Measurements from ENCODE around the gene PRRC2A. TPM values are rescaled to one million over a fixed set of nuclear protein-coding genes. Genes with fewer than 3 reads are reported as not detected.
A peak's percentile ranks its signal among the peaks of the same experiment; 100 is the strongest.

The PRRC2A gene
- total and polyA plus RNA-seq, 11 donors, result 75.1 to 119 (median 97.4) TPM

DNA sequence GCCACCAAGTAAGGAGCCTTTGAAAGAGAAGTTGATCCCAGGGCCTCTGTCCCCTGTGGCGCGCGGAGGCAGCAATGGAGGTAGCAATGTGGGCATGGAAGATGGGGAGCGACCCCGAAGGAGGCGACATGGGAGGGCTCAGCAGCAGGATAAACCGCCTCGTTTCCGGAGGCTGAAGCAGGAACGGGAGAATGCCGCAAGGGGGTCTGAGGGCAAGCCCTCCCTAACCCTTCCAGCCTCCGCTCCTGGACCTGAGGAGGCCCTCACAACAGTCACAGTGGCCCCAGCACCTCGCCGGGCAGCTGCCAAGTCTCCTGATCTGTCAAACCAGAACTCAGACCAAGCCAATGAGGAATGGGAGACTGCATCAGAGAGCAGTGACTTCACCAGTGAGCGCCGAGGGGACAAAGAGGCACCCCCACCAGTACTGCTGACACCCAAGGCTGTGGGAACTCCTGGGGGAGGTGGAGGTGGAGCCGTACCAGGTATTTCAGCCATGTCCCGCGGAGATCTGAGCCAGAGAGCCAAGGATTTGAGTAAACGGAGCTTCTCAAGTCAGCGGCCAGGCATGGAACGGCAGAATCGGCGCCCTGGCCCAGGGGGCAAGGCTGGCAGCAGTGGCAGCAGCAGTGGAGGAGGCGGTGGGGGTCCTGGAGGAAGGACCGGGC, 11.9 kb downstream of the PRRC2A start:
- ATAC-seq, result peak in 3 of 4 donors; percentile 2 to 3 (median 3)
- H3K4me1 ChIP-seq, result peaks cover 0 to 4% (median 0%) of the 10 kb centered on the region in 12 donors
- intact Hi-C loops (cut with DNase I), result no loop called here
- peaks cover 2 to 100% (median 100%) of the 10 kb centered on the region in 9 donors for H3K36me3 ChIP-seq
- 91 to 92% (median 91%) methylated on average over 26 of the region's 26 CpGs for WGBS, 4 donors
- DNase-seq, result no peak
- H3K27me3 ChIP-seq, result no peaks in the 10 kb centered on the region
- TF ChIP-seq, protein P1, sequence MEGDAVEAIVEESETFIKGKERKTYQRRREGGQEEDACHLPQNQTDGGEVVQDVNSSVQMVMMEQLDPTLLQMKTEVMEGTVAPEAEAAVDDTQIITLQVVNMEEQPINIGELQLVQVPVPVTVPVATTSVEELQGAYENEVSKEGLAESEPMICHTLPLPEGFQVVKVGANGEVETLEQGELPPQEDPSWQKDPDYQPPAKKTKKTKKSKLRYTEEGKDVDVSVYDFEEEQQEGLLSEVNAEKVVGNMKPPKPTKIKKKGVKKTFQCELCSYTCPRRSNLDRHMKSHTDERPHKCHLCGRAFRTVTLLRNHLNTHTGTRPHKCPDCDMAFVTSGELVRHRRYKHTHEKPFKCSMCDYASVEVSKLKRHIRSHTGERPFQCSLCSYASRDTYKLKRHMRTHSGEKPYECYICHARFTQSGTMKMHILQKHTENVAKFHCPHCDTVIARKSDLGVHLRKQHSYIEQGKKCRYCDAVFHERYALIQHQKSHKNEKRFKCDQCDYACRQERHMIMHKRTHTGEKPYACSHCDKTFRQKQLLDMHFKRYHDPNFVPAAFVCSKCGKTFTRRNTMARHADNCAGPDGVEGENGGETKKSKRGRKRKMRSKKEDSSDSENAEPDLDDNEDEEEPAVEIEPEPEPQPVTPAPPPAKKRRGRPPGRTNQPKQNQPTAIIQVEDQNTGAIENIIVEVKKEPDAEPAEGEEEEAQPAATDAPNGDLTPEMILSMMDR (IDR thresholded peaks at IDR 0.05), result no peak
- no peak for TF ChIP-seq POLR2A (IDR thresholded peaks at IDR 0.05)
- H3K9me3 ChIP-seq, result no peaks in the 10 kb centered on the region
- H3K27ac ChIP-seq, result peak overlapping the region in 1 of 12 donors; percentile 11
- no peak overlapping the region for H3K4me3 ChIP-seq

DNA sequence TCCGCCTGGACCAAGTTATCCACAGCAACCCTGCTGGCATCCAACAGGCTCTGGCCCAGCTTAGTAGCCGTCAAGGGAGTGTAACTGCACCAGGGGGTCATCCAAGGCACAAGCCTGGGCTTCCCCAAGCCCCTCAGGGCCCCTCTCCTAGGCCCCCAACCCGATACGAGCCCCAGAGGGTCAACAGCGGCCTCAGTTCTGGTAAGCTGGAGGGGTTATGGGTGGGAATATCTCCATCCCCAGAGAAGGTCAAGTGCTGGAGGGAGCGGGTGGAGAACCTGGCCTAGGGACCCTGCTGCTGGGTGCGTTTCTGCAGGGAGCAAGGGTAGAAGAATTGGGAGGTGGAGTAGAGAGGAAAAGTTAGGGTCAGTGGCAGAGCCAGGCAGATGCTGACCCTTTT, 12.9 kb downstream of the PRRC2A start:
- peaks cover 0 to 4% (median 0%) of the 10 kb centered on the region in 12 donors for H3K4me1 ChIP-seq
- no peak for DNase-seq
- no peak overlapping the region for H3K4me3 ChIP-seq
- peak overlapping the region in 1 of 12 donors; percentile 17 for H3K27ac ChIP-seq
- ATAC-seq, result no peak
- intact Hi-C loops (cut with DNase I), result no loop called here
- H3K27me3 ChIP-seq, result no peaks in the 10 kb centered on the region
- no peak for TF ChIP-seq POLR2A (IDR thresholded peaks at IDR 0.05)
- TF ChIP-seq, protein P1 (IDR thresholded peaks at IDR 0.05), result no peak
- H3K9me3 ChIP-seq, result no peaks in the 10 kb centered on the region
- WGBS, 4 donors, result 80 to 88% (median 84%) methylated on average over 7 of the region's 7 CpGs
- H3K36me3 ChIP-seq, result peaks cover 2 to 100% (median 100%) of the 10 kb centered on the region in 9 donors

DNA sequence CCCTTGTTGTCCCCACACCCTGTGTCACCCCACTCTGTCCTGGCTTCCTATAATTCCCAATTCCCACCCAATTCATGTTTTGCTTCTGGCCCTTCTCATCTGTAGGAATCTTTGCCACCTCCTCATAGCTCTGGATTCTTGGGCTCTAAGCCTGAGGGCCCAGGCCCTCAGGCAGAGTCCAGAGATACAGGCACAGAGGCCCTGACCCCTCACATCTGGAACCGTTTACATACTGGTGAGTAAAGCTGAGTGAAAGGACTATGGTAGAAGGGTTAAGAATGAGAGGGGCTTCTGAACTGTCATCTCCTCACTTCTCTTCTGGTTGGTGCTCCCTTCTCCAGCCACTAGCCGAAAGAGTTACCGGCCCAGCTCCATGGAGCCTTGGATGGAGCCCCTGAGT, 13.6 kb downstream of the PRRC2A start:
- ATAC-seq (no peak), DNase-seq (no peak)
- no peak for TF ChIP-seq POLR2A (IDR thresholded peaks at IDR 0.05)
- TF ChIP-seq, protein P1 (IDR thresholded peaks at IDR 0.05), result no peak
- H3K4me3 ChIP-seq, result no peak overlapping the region
- no peak overlapping the region for H3K27ac ChIP-seq
- WGBS, 4 donors, result 86 to 93% (median 89%) methylated on average over 3 of the region's 3 CpGs
- H3K27me3 ChIP-seq, result no peaks in the 10 kb centered on the region
- peaks cover 2 to 100% (median 100%) of the 10 kb centered on the region in 9 donors for H3K36me3 ChIP-seq
- peaks cover 0 to 4% (median 0%) of the 10 kb centered on the region in 12 donors for H3K4me1 ChIP-seq
- no peaks in the 10 kb centered on the region for H3K9me3 ChIP-seq
- intact Hi-C loops (cut with DNase I), result no loop called here

DNA sequence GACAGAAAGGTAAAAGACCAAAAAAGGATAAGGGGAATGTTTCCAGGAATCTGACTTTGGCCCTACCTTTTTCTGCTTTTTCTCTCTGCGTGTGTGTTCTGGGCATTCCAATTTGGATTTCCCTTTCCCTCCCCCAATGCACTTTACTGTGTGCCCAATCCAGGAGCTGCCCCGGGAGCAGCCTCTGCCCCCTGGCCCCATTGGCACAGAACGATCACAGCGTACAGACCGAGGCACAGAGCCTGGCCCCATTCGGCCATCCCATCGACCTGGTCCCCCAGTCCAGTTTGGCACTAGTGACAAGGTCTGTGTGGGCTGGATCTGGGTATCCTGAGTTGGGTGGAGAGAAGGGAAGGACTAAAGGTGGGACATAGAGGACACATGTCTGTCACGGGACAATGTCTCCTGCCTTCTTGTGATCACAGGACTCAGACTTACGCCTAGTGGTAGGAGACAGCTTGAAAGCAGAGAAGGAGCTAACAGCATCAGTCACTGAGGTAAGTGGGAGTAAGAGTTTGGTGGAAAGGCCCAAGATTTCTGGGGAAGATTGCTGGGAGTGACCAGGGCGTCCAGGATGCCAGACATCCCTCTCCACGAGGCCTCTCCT, 14.6 kb downstream of the PRRC2A start:
- no peak for DNase-seq

More for the DNA sequence above, 14.6 kb downstream of the PRRC2A start:
- ATAC-seq, result no peak
- no peaks in the 10 kb centered on the region for H3K9me3 ChIP-seq
- WGBS, 4 donors, result 80 to 83% (median 80%) methylated on average over 11 of the region's 11 CpGs
- no peak for TF ChIP-seq POLR2A (IDR thresholded peaks at IDR 0.05)
- TF ChIP-seq, protein P1 (IDR thresholded peaks at IDR 0.05), result no peak
- H3K27me3 ChIP-seq, result no peaks in the 10 kb centered on the region
- intact Hi-C loops (cut with DNase I), result no loop called here
- peaks cover 2 to 100% (median 100%) of the 10 kb centered on the region in 9 donors for H3K36me3 ChIP-seq
- peaks cover 0 to 4% (median 0%) of the 10 kb centered on the region in 12 donors for H3K4me1 ChIP-seq
- H3K4me3 ChIP-seq, result no peak overlapping the region
- no peak overlapping the region for H3K27ac ChIP-seq
